ENCODE measurements around the gene ZNF580.
A peak's percentile ranks its signal among the peaks of the same experiment; 100 is the strongest.

ZNF580 gene

GRCh38 chr19:55640577-55641425 lies at the start of gene ZNF580:
Gene ZNF580 (plus strand): TSS chr19:55641002. CDS start chr19:55642509, 1,507 bp downstream.
- CTCF ChIA-PET, result interaction anchor here (0.5 to 1.4 kb wide), 2 partner anchors 32 to 128 kb away, joined by 3 to 4 read pairs; no protein-coding TSS in a partner anchor
- peak within 1 kb of the TSS; percentile 96 for H3K27ac ChIP-seq
- no peak for TF ChIP-seq CTCF (conservative IDR thresholded peaks at IDR 0.05; ENCODE audit: low read depth)
- POLR2A ChIA-PET (ENCODE audit: low non-redundant PET), result interaction anchor here (0.6 kb wide), 1 partner anchor 173 kb away, joined by 3 read pairs; no protein-coding TSS in a partner anchor
- DNase-seq (ENCODE audit: low spot score), result peak; percentile 54

GRCh38 chr19:55591555-55591954 lies 49.2 kb upstream of the ZNF580 start:
- TF ChIP-seq CTCF (conservative IDR thresholded peaks at IDR 0.05; ENCODE audit: low read depth), result no peak
- H3K27ac ChIP-seq, result no peak overlapping the region
- ChIA-PET POLR2A (ENCODE audit: low non-redundant PET) (no interaction called here), CTCF (no interaction called here)
- no peak for DNase-seq (ENCODE audit: low spot score)

GRCh38 chr19:55592391-55593090 lies 48.3 kb upstream of the ZNF580 start:
- no peak for TF ChIP-seq CTCF (conservative IDR thresholded peaks at IDR 0.05; ENCODE audit: low read depth)
- DNase-seq (ENCODE audit: low spot score), result no peak
- no peak overlapping the region for H3K27ac ChIP-seq
- POLR2A ChIA-PET (ENCODE audit: low non-redundant PET), result no interaction called here
- CTCF ChIA-PET, result no interaction called here

- ChIA-PET POLR2A (ENCODE audit: low non-redundant PET) (no interaction called here), CTCF (no interaction called here)
- peak overlapping the region; percentile 35 for H3K27ac ChIP-seq
- TF ChIP-seq CTCF (conservative IDR thresholded peaks at IDR 0.05; ENCODE audit: low read depth), result no peak
- no peak for DNase-seq (ENCODE audit: low spot score)
Observed at GRCh38 chr19:55593096-55593772, 47.6 kb upstream of the ZNF580 start.

GRCh38 chr19:55594996-55595545 lies 45.7 kb upstream of the ZNF580 start:
- POLR2A ChIA-PET (ENCODE audit: low non-redundant PET), result interaction anchor here (0.5 kb wide), 1 partner anchor 40 kb away, joined by 3 read pairs; no protein-coding TSS in a partner anchor
- CTCF ChIA-PET, result no interaction called here

More at GRCh38 chr19:55594996-55595545, 45.7 kb upstream of the ZNF580 start:
- no peak for TF ChIP-seq CTCF (conservative IDR thresholded peaks at IDR 0.05; ENCODE audit: low read depth)
- H3K27ac ChIP-seq, result no peak overlapping the region
- no peak for DNase-seq (ENCODE audit: low spot score)
